Transverse colon (tissue), 4 donors: Measurements from ENCODE around the gene TCFL5. TPM values are rescaled to one million over a fixed set of nuclear protein-coding genes. Genes with fewer than 3 reads are reported as not detected.
A peak's percentile ranks its signal among the peaks of the same experiment; 100 is the strongest.

ENCODE experiments used
- DNase-seq: peaks from one replicate; pipeline ENCODE4 v3.0.0-alpha.2; 2019
- H3K27ac ChIP-seq, 4 donors: fragments of 200-600 bp; sonication (generic); 2 replicates each; pipeline ENCODE4 v1.5.1; 2016 to 2018; ENCODE audit warnings: inconsistent platforms in 4 of 4
- H3K27me3 ChIP-seq: fragments of 200-600 bp; sonication (generic); 2 replicates; pipeline ENCODE4 v1.5.1; 2017; ENCODE audit warnings: inconsistent platforms
- H3K36me3 ChIP-seq, 4 donors: fragments of 200-600 bp; sonication (generic); 2 replicates each; pipeline ENCODE4 v1.5.1; 2017 to 2019; ENCODE audit warnings: inconsistent platforms in 4 of 4
- H3K4me1 ChIP-seq, 4 donors: fragments of 200-600 bp; sonication (generic); 2 replicates each; pipeline ENCODE4 v1.5.1; 2017 to 2020; ENCODE audit warnings: inconsistent platforms in 4 of 4
- H3K4me3 ChIP-seq, 4 donors: fragments of 200-600 bp; sonication (generic); 1 replicate in 1 of 4; 2 replicates in 3 of 4; pipeline versions ENCODE4 v1.5.1 to v1.6.1; 2017 to 2019; ENCODE audit warnings: inconsistent platforms in 4 of 4
- H3K9me3 ChIP-seq, 2 donors: fragments of 200-600 bp; sonication (generic); 2 replicates each; pipeline ENCODE4 v1.5.1; 2017 to 2019; ENCODE audit warnings: inconsistent platforms in 2 of 2
- EP300 ChIP-seq: sonication (generic); formaldehyde crosslinking; IDR thresholded peaks from one replicate; pipeline ENCODE4 v1.6.1; 2017; ENCODE audit warnings: antibody characterized with exemption, low read depth
- POLR2A ChIP-seq: fragments of 450-650 bp; IDR thresholded peaks from one replicate; pipeline ENCODE4 v1.6.1; 2016; ENCODE audit warnings: antibody characterized with exemption, mild to moderate bottlenecking, moderate library complexity
- POLR2AphosphoS5 ChIP-seq, 3 donors: sonication (generic); formaldehyde crosslinking; IDR thresholded peaks; one replicate each; pipeline ENCODE4 v1.6.1; 2016; ENCODE audit warnings: antibody characterized with exemption in 3 of 3
- WGBS, 2 donors: methylation state at CpG; one replicate each; pipeline ENCODE4 v1.1.5; 2018; ENCODE audit warnings: low coverage in 1 of 2; 5-methylcytosine and 5-hydroxymethylcytosine counted together
- in situ Hi-C, 4 donors: fragments of 200-750 bp; cut with MboI; loops; one replicate each; pipeline versions ENCODE4 v1.15.0 to v1.15.1; 2017; ENCODE audit warnings: low sequenced_read_pairs in 3 of 4, low pct_ligation_motif_present in 1 of 4, low pct_unique_long_range_greater_than_20kb in 1 of 4
- intact Hi-C: fragments of 100-400 bp; cut with DNase I; formaldehyde crosslinking; loops from one replicate; pipeline ENCODE4 v1.15.1; 2023; ENCODE audit warnings: low total_unique reads
- total RNA-seq, 4 donors: library from RNA; depleted of rRNA; stranded (reverse); fragments of >200 nt; gene quantifications; one replicate each; pipeline ENCODE4 v1.1.0, GENCODE V29; 2016
- TF ChIP-seq, protein P1 (sequence below), 5 experiments: fragments of 200-600 bp in 3 of 5; fragments of 450-650 bp in 2 of 5; sonication (generic) in 3 of 5; IDR thresholded peaks; 1 replicate in 2 of 5; 2 replicates in 3 of 5; pipeline ENCODE4 v1.5.1; 2016 to 2017; ENCODE audit warnings: antibody characterized with exemption in 5 of 5, inconsistent platforms in 3 of 5, mild to moderate bottlenecking in 2 of 5, moderate library complexity in 1 of 5

Gene TCFL5
- total RNA-seq, 4 donors from 2014 or later: 5.2 to 19.9 (median 5.9) TPM

DNA sequence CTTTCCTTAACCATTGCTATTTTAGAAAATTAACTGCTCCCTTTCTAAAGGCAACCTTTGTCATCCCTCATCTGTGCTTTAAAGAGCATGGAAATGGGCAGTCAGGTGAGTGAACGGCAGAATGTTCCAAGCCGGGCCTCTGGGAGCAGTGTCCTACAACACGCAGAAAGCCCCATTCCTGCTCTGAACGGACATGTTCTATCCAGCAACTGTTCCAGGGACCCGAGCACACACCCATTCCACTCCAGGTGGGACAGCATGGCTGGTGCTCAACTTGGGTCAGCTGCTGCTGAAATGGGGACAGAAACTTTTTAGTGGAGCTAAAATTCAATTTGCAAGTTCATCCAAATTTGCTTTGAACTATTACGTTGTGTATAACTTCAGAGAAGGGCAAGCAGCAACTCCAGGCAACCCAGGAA, 38.0 kb upstream of the TCFL5 start:
- H3K4me3 ChIP-seq: no peak overlapping the region
- peak; percentile 42 for DNase-seq
- no peaks in the 10 kb centered on the region for H3K9me3 ChIP-seq
- 0 to 6% methylated on average over 1 to 6 of the region's 6 CpGs for WGBS, 2 donors
- H3K36me3 ChIP-seq: peaks cover 0 to 30% (median 8%) of the 10 kb centered on the region in 4 donors
- TF ChIP-seq POLR2A: no peak
- no peak for TF ChIP-seq POLR2AphosphoS5 (IDR thresholded peaks at IDR 0.05)
- TF ChIP-seq, protein P1, sequence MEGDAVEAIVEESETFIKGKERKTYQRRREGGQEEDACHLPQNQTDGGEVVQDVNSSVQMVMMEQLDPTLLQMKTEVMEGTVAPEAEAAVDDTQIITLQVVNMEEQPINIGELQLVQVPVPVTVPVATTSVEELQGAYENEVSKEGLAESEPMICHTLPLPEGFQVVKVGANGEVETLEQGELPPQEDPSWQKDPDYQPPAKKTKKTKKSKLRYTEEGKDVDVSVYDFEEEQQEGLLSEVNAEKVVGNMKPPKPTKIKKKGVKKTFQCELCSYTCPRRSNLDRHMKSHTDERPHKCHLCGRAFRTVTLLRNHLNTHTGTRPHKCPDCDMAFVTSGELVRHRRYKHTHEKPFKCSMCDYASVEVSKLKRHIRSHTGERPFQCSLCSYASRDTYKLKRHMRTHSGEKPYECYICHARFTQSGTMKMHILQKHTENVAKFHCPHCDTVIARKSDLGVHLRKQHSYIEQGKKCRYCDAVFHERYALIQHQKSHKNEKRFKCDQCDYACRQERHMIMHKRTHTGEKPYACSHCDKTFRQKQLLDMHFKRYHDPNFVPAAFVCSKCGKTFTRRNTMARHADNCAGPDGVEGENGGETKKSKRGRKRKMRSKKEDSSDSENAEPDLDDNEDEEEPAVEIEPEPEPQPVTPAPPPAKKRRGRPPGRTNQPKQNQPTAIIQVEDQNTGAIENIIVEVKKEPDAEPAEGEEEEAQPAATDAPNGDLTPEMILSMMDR (IDR thresholded peaks at IDR 0.05): no peak
- no peak for TF ChIP-seq EP300
- in situ Hi-C loops: loop anchor here in 2 of 4 donors (25.0 kb wide), 1 partner anchor 113 kb away; the partner anchor contains the start of gene BHLHE23 (in 2 of the 2)
- intact Hi-C loops: no loop called here
- peaks cover 18 to 32% (median 22%) of the 10 kb centered on the region in 4 donors for H3K4me1 ChIP-seq
- H3K27ac ChIP-seq: peak overlapping the region; percentile 58 to 77 (median 74)
- H3K27me3 ChIP-seq: no peaks in the 10 kb centered on the region

DNA sequence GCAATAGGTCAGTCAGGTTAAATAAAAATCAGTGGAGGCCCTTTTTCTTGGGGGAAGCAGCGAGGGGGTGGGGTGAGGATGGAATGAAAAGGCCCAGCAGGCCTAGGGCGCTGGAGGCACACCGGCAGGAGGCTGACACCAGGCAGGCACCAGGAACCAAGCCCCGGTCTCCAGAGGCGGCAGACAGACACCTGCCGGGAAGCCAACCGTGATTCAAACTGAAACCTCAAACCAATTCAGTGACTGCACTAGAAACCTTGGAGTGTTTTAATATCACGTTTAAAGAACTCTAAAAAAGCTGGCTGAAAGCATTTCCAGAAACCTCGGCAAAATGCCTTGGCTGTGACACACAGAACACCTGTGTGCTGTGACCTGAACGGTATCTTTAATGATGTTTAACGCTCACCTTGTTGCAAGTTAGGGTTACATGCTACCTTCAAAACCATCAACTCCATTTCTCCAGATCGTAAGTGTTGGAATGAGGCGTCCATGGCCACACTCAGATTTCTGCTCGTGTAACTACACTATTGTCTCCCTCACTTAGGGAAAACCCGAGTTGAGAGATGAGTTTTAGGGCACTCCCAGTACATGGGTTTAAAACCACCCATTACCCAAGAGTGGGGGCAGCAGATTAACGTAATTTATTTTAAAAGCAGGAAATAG, 37.5 kb upstream of the TCFL5 start:
- H3K36me3 ChIP-seq: peaks cover 0 to 35% (median 8%) of the 10 kb centered on the region in 4 donors
- H3K4me1 ChIP-seq: peaks cover 18 to 32% (median 22%) of the 10 kb centered on the region in 4 donors
- H3K27me3 ChIP-seq: no peaks in the 10 kb centered on the region
- no peak for DNase-seq
- TF ChIP-seq, protein P1 (IDR thresholded peaks at IDR 0.05): no peak
- TF ChIP-seq EP300 (no peak), POLR2AphosphoS5 (IDR thresholded peaks at IDR 0.05) (no peak), POLR2A (no peak)
- no peak overlapping the region for H3K27ac ChIP-seq
- 14 to 24% methylated on average over 5 to 16 of the region's 16 CpGs for WGBS, 2 donors
- intact Hi-C loops: no loop called here
- H3K4me3 ChIP-seq: no peak overlapping the region
- H3K9me3 ChIP-seq: no peaks in the 10 kb centered on the region
- in situ Hi-C loops: loop anchor here in 2 of 4 donors (25.0 kb wide), 1 partner anchor 113 kb away; the partner anchor contains the start of gene BHLHE23 (in 2 of the 2)

DNA sequence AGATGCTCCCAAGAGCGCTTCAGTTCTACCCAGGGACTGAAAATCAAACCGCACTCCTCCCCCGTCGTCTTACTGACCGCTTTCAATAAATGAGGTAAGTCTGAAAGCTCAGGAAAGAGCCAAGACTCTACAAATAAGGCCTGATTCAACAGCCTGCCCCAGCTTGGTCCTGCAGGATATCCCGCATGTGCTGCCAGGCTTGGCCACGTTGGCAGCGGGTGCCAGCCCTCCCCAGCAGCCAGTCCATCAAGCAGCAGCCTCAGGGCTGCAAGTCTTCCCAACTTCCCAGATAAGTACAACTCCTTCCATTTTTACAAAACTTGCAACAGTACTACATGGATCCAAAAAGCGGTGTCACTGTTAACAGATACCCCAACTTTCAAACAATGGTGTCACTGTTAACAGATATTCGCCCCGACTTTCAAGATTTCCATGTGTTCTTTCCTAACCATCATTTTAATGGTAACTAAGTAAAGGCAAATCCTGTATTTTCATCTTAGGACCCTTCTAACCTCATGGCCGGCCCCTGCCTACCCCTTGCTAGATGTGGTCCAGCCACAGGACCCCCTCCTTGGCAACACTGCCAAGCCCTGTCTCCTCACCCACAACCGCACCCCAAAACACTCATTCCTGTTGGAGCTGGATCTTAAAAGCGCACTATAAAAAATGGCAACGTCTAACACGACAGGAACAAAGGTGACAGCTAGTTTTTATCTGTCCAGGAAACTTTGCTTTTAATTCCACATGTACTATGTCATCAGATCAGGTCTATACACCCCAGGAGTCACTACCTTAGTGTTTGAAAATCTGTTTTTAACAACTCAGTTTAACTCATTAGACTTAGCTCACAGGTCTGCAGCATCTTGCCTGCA, 36.7 kb upstream of the TCFL5 start:
- Histone ChIP-seq H3K27ac (peak overlapping the region in 1 of 4 donors; percentile 21), H3K4me1 (peaks cover 18 to 32% (median 22%) of the 10 kb centered on the region in 4 donors), H3K4me3 (no peak overlapping the region), H3K36me3 (peaks cover 0 to 36% (median 12%) of the 10 kb centered on the region in 4 donors), H3K9me3 (no peaks in the 10 kb centered on the region), H3K27me3 (no peaks in the 10 kb centered on the region)
- WGBS, 2 donors: 82 to 93% methylated on average over 3 to 16 of the region's 16 CpGs
- intact Hi-C loops: no loop called here
- TF ChIP-seq EP300 (no peak), POLR2AphosphoS5 (IDR thresholded peaks at IDR 0.05) (no peak), POLR2A (no peak)
- TF ChIP-seq, protein P1 (IDR thresholded peaks at IDR 0.05): no peak
- in situ Hi-C loops: loop anchor here in 2 of 4 donors (25.0 kb wide), 1 partner anchor 114 kb away; the partner anchor contains the start of gene BHLHE23 (in 2 of the 2)
- no peak for DNase-seq

DNA sequence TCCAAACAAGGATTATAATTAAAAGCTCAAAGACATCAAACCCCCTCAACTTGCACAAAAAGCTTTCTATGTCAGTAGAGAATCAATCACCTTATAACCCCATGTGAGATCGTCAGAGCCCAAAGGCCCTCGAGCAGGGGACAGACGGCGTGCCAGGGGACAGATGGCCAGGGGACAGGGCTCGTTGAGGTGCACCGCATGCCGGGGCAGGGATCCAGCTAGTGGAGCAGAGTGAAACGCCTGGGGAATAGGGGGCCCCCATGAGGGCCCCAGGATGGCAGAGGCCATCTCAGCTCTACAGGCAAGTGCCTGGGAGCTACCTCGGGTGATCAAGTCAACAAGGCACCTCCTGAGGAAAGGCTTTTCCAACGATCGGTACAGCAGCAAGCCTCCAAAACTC, 36.0 kb upstream of the TCFL5 start:
- no peak for DNase-seq
- intact Hi-C loops: no loop called here
- no peak overlapping the region for H3K4me3 ChIP-seq
- TF ChIP-seq, protein P1 (IDR thresholded peaks at IDR 0.05): no peak
- TF ChIP-seq POLR2AphosphoS5 (IDR thresholded peaks at IDR 0.05): no peak
- TF ChIP-seq EP300: no peak
- TF ChIP-seq POLR2A: no peak
- no peaks in the 10 kb centered on the region for H3K27me3 ChIP-seq
- WGBS, 2 donors: 82% methylated on average over 11 of the region's 11 CpGs; no CpG with 5 or more reads in 1 of the 2 donors
- peak overlapping the region in 2 of 4 donors; percentile 9 to 21 for H3K27ac ChIP-seq
- H3K36me3 ChIP-seq: peaks cover 0 to 38% (median 15%) of the 10 kb centered on the region in 4 donors
- H3K4me1 ChIP-seq: peaks cover 18 to 32% (median 22%) of the 10 kb centered on the region in 4 donors
- no peaks in the 10 kb centered on the region for H3K9me3 ChIP-seq
- in situ Hi-C loops: loop anchor here in 2 of 4 donors (25.0 kb wide), 1 partner anchor 115 kb away; the partner anchor contains the start of gene BHLHE23 (in 2 of the 2)
